SU-DHL-6 (cell line): Measurements from ENCODE around the gene KLHL36.

Experiments
- CTCF ChIP-seq: fragments of 200-600 bp; sonication (generic); IDR thresholded peaks from one replicate; pipeline ENCODE4 v1.5.1; 2017; ENCODE audit warnings: antibody characterized with exemption, mild to moderate bottlenecking, low read length, moderate library complexity; ENCODE audit not compliant: insufficient read depth, poor library complexity, severe bottlenecking
- EZH2phosphoT487 ChIP-seq: fragments of 200-600 bp; sonication (generic), shearing (Covaris generic); conservative IDR thresholded peaks from 2 replicates; pipeline ENCODE4 v1.6.1; 2018; ENCODE audit warnings: mild to moderate bottlenecking, antibody characterized with exemption, low read length, moderate library complexity, mixed read lengths

GRCh38 chr16:84670063-84670462 is 21.8 kb downstream of the KLHL36 start:
- TF ChIP-seq CTCF = no peak
- TF ChIP-seq EZH2phosphoT487 = no peak
